Ishikawa (cell line): ENCODE measurements around the gene NKAPL.

Source experiments
- CEBPB ChIP-seq: IDR thresholded peaks from 2 replicates; pipeline ENCODE4 v1.6.1; 2012
- CREB1 ChIP-seq: IDR thresholded peaks from 2 replicates; pipeline ENCODE4 v1.6.1; 2012; ENCODE audit warnings: low read depth
- EGR1 ChIP-seq: IDR thresholded peaks from 2 replicates; pipeline ENCODE4 v1.6.1; 2012
- EP300 ChIP-seq: IDR thresholded peaks from 2 replicates; pipeline ENCODE4 v1.6.1; 2012; ENCODE audit warnings: borderline replicate concordance
- FOXM1 ChIP-seq: IDR thresholded peaks from 2 replicates; pipeline ENCODE4 v1.6.1; 2012; ENCODE audit warnings: low read depth, borderline replicate concordance
- NFIC ChIP-seq: IDR thresholded peaks from 2 replicates; pipeline ENCODE4 v1.6.1; 2012
- RAD21 ChIP-seq: IDR thresholded peaks from 2 replicates; pipeline ENCODE4 v1.6.1; 2012; ENCODE audit warnings: low read depth
- REST ChIP-seq: IDR thresholded peaks from 2 replicates; pipeline ENCODE4 v1.6.1; 2012; ENCODE audit warnings: low read depth, mild to moderate bottlenecking
- TAF1 ChIP-seq: IDR thresholded peaks from 2 replicates; pipeline ENCODE4 v1.6.1; 2012; ENCODE audit warnings: low read depth, mild to moderate bottlenecking
- TCF12 ChIP-seq: IDR thresholded peaks from 2 replicates; pipeline ENCODE4 v1.6.1; 2012; ENCODE audit warnings: low read depth
- TEAD4 ChIP-seq: IDR thresholded peaks from 2 replicates; pipeline ENCODE4 v1.6.1; 2012
- USF1 ChIP-seq: IDR thresholded peaks from 2 replicates; pipeline ENCODE4 v1.6.1; 2012
- YY1 ChIP-seq: IDR thresholded peaks from 2 replicates; pipeline ENCODE4 v1.6.1; 2012; ENCODE audit warnings: low read depth
- ZBTB7A ChIP-seq: IDR thresholded peaks from 2 replicates; pipeline ENCODE4 v1.6.1; 2012; ENCODE audit warnings: low read depth
- TF ChIP-seq, protein P1 (sequence below): IDR thresholded peaks from 2 replicates; pipeline ENCODE4 v1.6.1; 2012

Gene NKAPL

GRCh38 chr6:28215425-28215824 lies 43.7 kb upstream of the NKAPL start:
- no peak for TF ChIP-seq CREB1

DNA sequence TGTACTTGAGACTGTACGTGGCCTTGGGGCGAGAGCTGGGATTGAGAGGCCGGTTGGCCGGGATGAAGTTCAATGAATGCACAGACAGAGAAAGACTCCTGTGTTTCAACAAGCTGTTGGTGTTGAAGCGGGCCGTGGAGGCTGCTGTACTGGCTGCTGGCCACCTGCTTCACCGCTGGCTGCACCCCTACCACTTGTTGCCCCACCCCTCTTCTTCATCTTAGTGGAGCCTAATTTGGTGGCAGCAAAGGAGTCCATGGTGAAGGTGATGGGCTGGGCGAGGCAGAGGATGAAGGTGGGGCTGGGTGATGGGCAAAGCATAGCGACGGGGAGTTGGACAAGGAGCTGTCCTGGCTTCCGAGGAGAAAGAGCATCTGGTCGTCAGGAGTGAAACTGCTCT lies 41.2 kb upstream of the NKAPL start:
- TF ChIP-seq EP300 = no peak
- TF ChIP-seq RAD21 = no peak
- TF ChIP-seq TCF12 = no peak
- TF ChIP-seq YY1 = no peak
- no peak for TF ChIP-seq NFIC
- TF ChIP-seq USF1 = no peak
- TF ChIP-seq CEBPB = no peak
- no peak for TF ChIP-seq ZBTB7A
- TF ChIP-seq, protein P1, sequence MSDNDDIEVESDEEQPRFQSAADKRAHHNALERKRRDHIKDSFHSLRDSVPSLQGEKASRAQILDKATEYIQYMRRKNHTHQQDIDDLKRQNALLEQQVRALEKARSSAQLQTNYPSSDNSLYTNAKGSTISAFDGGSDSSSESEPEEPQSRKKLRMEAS = no peak
- no peak for TF ChIP-seq CREB1
- TF ChIP-seq TAF1 = no peak
- TF ChIP-seq REST = no peak
- no peak for TF ChIP-seq EGR1
- TF ChIP-seq TEAD4 = no peak
- TF ChIP-seq FOXM1 = no peak

GRCh38 chr6:28218312-28219248 lies 40.5 kb upstream of the NKAPL start:
- TF ChIP-seq USF1 (no peak), FOXM1 (no peak), CREB1 (no peak), YY1 (no peak), EGR1 (no peak), NFIC (no peak), TAF1 (0 out of 2 replicates have a peak, but pooled peaks have one; percentile 33), TCF12 (no peak; the same call in 1 of the 2 replicates), ZBTB7A (no peak), RAD21 (no peak), REST (no peak), CEBPB (no peak), TEAD4 (no peak), EP300 (no peak)
- TF ChIP-seq, protein P1 = peak; percentile 93

GRCh38 chr6:28220257-28221133 lies 38.6 kb upstream of the NKAPL start:
- no peak for TF ChIP-seq EGR1
- TF ChIP-seq ZBTB7A = no peak
- no peak for TF ChIP-seq CREB1
- TF ChIP-seq REST = no peak
- TF ChIP-seq CEBPB = no peak
- TF ChIP-seq NFIC = no peak
